ENCODE data around the gene TSC22D3.

DNA sequence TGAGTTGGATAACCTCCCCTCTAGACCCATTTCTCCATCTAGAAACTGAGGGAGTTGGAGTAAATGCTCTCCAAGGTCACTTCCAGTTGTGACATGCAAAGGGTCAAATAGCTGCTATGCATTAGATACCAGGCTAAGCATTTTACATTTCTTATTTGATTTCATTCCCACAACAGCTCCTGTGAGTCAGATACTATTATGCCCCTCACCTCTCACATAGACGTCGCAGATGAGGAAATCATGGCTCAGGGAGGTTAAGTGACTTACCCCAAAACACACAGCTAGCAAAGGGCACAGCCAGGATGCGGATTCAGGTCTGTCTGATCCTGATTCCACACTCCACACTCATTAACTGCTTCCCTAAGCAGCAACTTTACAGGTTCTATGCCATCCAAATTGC lies 89.6 kb downstream of the TSC22D3 start:
- TF ChIP-seq EZH2 (IDR thresholded peaks at IDR 0.05; ENCODE audit: borderline replicate concordance, insufficient read depth, low read depth, low read length, poor library complexity, severe bottlenecking) = no peak
- TF ChIP-seq, protein P1, sequence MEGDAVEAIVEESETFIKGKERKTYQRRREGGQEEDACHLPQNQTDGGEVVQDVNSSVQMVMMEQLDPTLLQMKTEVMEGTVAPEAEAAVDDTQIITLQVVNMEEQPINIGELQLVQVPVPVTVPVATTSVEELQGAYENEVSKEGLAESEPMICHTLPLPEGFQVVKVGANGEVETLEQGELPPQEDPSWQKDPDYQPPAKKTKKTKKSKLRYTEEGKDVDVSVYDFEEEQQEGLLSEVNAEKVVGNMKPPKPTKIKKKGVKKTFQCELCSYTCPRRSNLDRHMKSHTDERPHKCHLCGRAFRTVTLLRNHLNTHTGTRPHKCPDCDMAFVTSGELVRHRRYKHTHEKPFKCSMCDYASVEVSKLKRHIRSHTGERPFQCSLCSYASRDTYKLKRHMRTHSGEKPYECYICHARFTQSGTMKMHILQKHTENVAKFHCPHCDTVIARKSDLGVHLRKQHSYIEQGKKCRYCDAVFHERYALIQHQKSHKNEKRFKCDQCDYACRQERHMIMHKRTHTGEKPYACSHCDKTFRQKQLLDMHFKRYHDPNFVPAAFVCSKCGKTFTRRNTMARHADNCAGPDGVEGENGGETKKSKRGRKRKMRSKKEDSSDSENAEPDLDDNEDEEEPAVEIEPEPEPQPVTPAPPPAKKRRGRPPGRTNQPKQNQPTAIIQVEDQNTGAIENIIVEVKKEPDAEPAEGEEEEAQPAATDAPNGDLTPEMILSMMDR (IDR thresholded peaks at IDR 0.05) = no peak
